Kasumi-1 (cell line): ENCODE data around the gene PCSK1.

ENCODE experiments used
- DNase-seq, 2 experiments: peaks; one replicate each; lab custom pipeline; 2025; lab: John Stamatoyannopoulos, UW

The PCSK1 gene

GRCh38 chr5:96433066-96433447, at the start of gene PCSK1:
PCSK1 (minus strand) TSS chr5:96433248; CDS start chr5:96433042, 206 bp downstream.
- no peak for DNase-seq

DNA sequence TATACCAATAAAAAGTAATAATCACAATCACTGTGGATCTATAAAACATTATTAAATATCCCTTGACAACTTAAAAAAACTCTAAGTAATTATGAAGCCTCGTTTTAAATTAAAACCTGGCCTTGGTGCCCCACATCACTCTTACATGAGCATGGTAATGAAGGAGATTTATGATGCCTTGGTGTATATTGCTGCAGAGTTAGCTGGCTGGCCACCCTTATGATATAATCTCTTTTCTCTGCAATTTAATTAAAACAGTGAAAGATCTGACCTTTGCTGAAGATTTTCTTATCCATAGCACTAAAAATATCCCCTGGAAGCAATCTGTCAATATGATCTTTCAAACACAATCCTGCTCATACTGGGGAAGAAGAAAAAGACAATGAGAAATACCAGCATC, 48.8 kb upstream of the PCSK1 start:
- DNase-seq, result no peak

DNA sequence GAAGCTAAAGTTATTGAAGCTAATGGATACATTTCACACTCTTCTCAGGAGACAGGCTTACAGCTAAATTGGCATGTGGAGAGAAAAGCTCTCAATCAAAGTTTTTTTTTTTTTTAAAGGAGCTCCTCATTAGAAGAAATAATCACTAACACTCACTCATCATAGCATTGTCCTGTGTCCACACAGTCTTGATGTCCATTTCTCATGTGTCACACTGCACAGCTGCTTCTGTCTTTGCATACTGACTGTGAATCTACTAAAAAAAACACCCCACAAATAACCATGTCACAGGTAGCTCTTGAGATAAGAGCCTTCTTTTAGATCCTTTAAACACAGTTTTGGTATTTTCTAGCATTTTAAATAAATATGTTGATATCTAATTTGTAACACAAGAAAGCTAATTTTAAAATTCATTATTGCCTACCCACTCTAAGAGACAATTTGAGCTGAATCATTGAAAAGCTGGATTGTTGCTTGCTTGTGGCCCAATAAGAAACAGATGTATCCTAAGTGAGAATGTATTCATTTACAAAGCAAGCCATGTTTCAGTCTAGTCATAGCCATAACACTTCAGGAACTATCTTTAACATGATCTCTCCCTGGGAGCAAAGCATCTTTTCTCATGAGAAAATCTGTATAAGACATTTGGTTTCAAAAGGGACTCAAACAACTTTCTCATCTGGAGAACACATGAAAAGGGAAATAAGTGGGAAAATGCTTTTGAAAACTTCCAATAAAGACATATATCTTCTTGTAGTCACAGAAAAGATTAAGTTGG, 48.1 kb upstream of the PCSK1 start:
- DNase-seq, result no peak

GRCh38 chr5:96478983-96479382, 45.9 kb upstream of the PCSK1 start:
- no peak for DNase-seq

- no peak for DNase-seq
These were observed 43.6 kb upstream of the PCSK1 start for GRCh38 chr5:96476654-96477053.

- DNase-seq, result no peak
These were observed 41.0 kb upstream of the PCSK1 start for GRCh38 chr5:96474073-96474472.

GRCh38 chr5:96473155-96473554, 40.1 kb upstream of the PCSK1 start:
- DNase-seq, result no peak

DNA sequence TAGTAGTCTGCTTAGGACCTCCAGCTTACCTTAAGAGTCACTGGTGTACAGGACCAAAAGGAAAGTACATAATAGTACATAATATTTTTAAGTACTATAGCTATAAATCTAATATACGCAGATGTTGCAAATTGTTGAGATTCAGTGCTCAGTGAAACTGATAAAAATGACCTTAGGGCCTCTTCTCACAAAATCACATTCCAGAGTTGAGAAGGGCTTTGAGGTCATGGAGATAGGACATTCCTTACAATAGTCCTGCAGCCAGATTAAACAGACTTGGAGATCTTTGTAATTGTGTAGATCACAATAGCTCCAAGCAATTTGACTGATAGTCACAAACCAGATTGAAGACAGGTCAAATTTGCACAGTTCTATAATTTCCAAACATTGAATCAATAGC, 37.7 kb upstream of the PCSK1 start:
- DNase-seq, result no peak

- no peak for DNase-seq
These were observed 35.9 kb upstream of the PCSK1 start for GRCh38 chr5:96468956-96469355.

DNA sequence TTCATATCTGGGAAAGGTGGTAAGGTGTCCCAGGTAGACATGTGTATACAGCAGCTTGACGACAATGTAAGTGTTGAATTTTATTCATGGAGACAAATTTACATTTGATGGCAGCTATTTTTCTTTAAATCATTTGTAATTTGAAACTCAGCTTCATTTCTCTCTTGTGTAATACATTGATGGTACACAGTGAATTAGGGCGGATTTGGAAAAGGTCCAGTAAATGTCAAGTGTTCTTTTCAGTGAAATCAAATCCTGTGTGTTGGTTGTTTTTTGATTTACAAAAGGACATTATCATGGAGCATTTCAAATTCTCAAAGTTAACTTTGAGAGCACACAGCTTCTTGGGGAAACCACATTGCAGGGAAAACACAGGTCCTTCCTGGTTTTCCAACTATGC, 30.0 kb upstream of the PCSK1 start:
- DNase-seq, result no peak

DNA sequence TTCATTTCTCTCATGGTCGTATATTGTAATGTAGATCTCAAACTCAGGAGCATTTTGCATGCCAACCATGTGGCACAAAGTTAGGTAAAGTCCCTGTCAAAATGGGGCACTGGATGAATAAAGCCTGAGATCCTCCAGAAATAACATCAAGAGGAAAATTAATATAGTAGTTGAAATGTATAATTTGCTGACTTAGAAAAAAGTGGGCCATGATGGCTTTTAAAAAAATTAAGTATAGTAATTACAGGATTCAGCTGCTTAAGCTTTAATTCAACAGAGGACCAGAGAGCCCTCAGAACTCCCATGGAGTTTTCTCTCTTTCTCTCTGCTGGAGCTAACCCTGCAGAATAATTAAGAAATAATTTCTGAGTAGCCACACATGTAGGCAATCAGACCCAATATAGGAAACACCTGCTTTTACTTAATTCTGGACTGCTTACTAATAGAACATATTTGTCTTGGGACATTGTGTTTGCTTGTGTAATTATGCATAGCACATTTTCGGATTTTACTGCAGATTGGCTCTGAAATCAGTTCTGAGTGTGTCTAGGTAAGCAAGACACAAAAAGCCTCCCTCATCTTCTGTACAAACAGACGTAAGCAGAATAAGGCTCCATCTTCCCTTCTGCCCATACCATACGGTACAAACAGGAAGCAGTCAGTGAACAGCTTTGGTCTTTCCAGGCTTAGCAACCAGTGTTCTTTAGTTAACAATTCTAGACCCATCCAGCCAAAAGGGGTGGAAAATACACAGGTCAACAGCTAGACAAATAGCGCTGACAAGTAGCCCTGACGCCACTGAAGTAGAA, 26.5 kb upstream of the PCSK1 start:
- DNase-seq, result no peak

- DNase-seq, result no peak
These were observed 25.1 kb upstream of the PCSK1 start for GRCh38 chr5:96458176-96458575.

GRCh38 chr5:96455789-96456188, 22.7 kb upstream of the PCSK1 start:
- DNase-seq, result no peak

- DNase-seq, result no peak
These were observed 20.3 kb upstream of the PCSK1 start for GRCh38 chr5:96453394-96453793.

DNA sequence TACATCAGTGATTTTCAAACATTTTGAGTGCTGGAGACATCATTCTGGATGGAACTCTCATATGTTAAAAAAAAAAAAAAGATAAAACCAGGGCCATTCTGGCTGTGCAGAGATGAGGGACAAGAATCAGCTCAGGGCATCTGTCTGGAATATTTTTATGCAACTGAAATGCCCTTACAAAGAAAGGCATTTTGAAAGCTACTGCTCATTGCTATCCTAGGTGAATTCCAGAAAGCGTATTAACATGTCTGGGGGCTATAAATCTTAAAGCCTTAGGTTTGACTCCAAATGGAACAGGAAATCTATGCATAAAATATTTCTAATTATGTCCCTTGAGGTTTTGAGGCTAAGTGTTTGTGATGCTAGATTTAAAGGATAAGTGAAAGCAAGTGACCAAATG, 14.9 kb upstream of the PCSK1 start:
- no peak for DNase-seq

DNA sequence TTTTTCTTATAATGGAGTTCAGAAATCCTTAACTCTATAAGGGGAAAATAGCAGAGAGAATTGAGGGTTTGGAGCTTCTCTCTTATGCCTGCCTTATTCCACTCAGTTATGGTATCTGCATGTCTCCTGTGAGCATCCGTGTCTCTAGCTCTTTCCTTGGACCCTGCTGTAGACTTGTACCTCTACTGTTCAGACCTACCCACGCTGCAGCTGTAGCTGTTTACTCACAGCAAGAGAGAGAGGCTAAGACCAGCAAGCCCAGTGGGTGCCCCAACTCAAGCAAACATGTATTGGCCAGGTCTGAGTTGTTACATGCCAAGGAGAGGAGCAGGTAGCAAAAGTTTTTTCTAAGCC, 7.1 kb upstream of the PCSK1 start:
- no peak for DNase-seq

DNA sequence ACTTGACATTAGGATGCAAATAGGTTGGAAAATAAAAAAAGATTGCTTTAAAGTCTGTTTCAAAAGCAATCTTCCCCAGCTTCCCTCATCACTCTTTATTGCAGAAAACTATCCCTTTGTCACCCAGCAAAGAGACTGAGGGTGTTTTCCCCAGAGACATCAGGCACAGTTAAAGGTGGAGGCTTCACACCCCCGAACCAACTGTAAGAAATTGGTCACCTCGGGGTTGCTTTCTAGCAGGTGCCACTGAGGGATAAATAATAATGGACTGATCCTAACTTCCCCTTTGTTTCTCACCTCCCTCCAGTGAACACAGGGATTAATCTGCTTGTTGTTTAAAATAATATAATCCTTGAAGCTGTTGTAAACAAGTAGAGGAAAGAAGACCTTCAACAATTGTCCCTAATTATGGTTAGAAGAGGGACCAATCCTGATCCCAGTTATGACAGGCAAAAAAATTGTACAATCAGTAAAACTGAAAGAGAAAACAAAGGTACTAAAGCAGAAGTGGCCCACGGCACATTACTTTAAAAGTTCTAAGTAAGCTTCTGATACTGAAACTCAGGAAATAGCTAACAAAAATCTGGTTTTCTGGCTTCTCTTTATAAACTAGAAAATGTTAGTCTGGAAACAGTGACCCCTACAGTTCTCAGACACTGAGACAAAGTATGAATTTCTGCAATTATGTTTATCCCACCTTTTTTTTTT, 6.6 kb upstream of the PCSK1 start:
- DNase-seq, result peak; percentile 1 to 12

GRCh38 chr5:96434201-96434645, 1.2 kb upstream of the PCSK1 start:
- DNase-seq, result peak; percentile 66 to 82

DNA sequence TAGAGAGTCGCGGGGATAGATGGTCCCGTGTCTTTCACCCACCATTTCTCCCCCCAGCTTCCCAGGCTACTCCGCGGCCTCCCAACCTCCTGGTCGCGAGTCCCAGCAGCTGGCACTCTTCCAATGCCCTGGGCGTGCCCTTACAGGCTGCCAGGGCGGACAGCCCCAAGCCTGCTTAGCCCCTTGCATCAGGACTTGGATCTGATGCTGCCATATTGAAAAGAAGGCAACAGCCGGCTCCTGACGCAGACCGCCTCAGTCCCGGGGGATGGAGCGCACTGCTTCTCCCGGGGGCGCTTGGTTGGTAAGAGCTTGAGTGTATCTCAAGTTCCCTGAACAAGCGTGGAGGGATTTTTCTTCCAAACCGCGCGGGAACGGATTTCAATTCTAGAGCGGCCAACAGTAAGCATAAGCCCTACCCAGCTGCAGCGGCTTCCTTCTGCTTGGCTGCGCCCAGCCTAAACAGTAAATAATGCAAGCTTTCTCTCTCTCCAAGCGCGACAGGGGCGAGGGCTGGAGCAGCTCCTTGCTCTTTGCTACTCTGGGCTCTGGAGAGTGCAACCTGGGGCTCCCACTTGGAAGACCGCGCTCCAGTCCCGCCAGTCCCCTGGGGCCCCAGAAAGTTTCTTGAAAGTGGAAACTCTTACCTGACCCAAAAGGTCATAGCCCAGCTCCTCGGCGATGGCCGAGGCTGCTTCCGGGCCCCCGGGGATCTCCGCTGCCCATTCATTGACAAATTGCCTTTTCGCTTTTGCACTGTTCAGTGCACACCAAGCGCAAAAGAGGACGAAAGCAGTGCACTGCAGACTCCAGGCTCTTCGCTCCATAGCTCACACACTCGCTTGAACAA, 607 bp downstream of the PCSK1 start:
- DNase-seq, result no peak

- no peak for DNase-seq
These were observed 1.5 kb downstream of the PCSK1 start for GRCh38 chr5:96431376-96432187.

GRCh38 chr5:96427824-96428223, 5.2 kb downstream of the PCSK1 start:
- peak; percentile 15 to 46 for DNase-seq
